GM03348 (cell line): Measurements from ENCODE around the gene OR51D1.

Experiments used
- DNase-seq: peaks from one replicate; pipeline ENCODE4 v3.0.0; 2012; ENCODE audit warnings: low spot score

The OR51D1 gene

DNA sequence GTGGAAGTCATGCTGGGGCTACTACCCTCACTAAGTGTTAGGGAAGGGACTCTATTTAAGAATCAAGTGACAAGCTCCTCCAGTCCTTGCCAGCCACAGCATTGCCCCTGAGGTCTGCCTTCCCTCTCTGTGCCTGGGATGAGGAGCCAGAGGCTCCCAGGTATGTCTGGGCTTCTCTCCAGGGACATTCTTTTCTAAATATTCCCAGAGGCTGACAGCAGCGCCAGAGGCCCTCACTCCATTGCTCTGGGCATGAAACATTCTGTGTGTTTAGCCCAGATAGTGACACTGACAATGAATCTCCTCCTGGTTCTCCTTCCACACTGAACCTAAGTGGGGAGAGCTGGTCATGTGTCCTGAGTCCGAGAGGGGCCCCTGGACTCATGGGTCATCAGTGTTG, 8.7 kb downstream of the OR51D1 start:
- no peak for DNase-seq

DNA sequence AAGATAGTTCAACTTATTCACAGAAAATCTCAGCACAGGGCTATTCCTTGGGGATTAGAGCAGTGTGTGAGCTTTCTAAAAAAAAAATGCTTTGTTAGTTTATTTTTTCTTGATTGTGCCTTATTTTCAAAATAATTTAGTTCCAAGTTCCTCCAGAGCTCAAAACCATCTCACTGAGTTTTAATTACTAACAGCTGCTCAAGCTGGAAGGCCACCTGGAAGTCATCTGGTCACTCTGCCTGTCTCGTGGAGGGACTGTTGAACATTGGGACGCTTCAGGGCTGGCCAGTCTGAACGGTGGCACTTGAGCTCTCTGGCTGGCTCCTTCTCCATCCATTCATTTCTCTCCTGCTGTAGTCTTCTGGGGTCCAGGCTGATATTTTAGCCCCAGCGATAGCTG, 10.5 kb downstream of the OR51D1 start:
- DNase-seq = no peak

DNA sequence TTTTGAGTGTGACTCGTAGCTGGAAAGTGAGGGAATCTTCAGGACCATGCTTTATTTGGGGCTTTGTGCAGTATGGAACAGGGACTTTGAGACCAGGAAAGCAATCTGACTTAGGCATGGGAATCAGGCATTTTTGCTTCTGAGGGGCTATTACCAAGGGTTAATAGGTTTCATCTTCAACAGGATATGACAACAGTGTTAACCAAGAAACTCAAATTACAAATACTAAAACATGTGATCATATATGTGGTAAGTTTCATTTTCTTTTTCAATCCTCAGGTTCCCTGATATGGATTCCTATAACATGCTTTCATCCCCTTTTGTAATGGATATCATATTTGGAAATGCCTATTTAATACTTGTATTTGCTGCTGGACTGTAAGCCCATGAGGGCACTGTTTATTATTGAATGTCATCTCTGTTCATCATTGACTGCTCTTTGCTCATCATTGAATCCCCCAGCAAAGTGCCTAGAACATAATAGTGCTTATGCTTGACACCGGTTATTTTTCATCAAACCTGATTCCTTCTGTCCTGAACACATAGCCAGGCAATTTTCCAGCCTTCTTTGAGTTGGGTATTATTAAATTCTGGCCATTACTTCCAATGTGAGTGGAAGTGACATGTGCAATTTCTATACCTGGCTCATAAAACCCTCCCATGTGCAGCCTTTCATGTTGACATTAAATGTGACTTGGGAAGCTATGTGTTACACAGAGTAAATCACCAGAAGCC, 17.5 kb downstream of the OR51D1 start:
- DNase-seq = no peak

DNA sequence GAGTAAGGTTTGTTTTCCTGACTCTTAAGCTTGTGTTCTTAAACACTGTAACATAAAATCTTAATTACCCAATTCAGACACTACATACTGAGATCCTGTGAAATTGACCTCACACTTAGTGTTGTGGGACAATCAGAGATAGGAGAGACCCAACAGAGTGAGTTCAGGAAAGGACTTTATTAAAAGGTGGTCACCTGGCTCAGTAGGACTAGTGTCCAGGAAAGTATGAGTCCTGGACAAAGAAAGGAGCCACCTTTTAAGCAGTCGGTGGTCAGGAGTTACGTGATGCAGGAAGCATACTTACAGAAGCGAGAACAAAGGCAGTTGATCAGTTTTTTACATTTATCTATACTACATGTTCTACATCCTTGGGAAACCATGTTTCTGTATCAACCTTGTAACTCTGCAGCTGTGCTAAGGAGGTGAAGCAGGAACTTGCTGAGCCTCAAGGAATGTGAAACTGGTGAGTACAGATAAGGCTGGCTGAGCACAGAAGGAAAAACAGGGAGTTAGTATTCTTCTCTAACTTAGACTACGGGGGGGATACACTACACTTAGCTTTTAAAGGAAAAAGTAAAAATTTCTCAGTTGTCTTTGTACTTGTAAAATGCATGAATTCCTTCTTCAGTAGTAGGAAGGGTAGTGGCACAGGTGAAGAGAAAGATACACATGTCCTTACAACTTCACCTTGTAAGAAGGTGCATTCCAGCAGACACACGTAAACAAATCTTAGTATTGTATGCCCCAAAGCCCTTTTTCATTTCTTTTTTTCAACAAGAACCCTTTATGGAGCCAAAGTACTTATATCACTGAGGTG, 21.6 kb downstream of the OR51D1 start:
- no peak for DNase-seq

DNA sequence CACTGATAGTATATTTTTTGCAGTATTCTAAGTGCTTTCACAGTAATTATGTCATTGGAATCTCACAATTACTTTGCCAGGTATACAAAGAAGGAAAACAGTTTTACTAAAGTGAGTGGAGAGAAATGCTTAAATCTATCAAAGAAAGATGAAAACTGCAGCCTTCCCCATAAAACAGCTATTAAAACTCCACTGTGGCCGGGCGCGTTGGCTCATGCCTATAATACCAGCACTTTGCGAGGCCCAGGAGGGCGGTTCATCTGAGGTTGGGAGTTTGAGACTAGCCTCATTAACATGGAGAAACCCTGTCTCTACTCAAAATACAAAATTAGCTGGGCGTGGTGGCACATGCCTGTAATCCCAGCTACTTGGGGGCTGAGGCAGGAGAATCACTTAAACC, 25.6 kb downstream of the OR51D1 start:
- DNase-seq = no peak

DNA sequence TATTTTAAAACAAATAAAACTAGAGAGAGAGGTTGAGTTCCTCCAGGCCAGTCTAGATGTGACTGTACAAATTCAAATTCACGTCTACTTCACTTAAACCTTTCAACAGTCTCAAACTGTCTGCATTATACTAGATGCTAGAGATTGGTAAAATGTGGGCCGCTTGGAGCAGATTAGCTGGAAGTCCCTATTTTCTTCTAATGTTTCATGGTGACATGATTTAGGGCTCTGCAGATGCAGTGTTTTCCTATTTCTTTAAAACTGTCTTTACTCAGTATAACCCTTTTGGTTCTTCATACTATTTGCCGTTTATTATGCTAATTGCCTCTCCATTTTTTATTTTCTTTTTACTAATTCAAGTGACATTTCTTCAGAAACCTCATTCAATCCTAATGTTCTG, 26.9 kb downstream of the OR51D1 start:
- DNase-seq = no peak

DNA sequence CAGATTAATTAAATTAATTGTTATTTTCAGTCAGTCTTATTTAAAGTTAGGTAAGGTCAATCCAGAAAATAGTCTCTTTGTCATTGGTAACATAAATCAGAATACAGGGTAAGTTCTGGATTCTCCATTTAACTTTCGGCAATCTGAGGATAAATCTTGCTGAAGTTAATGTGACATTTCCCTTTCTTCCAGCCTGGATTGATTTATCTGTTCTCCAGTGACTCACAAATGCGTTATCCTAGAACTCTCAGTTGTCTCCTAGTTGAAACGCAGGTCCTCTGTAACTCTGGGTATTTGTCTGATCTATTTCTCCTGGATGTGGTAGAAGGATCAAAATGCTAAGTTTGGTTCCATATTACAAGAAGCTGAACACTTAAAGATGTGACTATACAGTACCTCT, 27.5 kb downstream of the OR51D1 start:
- no peak for DNase-seq

DNA sequence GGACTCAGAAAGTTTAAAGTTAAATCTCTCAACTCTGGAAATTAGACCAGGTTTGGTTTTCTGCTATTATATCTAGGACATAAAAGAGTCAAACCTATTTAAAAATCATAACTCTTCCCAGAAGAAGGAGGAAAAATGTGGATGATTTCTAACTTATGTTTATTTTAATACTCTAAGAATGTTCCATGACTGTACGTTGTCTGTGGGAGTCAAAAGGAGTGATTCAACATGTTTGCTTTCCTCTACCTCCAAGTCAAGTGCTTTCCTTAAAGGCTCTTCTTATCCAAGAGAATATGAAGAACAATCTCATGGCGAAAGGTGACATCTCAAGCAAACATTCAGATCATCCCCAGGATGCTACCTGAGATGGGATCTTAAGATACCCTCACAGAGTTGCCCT, 28.1 kb downstream of the OR51D1 start:
- DNase-seq = no peak

DNA sequence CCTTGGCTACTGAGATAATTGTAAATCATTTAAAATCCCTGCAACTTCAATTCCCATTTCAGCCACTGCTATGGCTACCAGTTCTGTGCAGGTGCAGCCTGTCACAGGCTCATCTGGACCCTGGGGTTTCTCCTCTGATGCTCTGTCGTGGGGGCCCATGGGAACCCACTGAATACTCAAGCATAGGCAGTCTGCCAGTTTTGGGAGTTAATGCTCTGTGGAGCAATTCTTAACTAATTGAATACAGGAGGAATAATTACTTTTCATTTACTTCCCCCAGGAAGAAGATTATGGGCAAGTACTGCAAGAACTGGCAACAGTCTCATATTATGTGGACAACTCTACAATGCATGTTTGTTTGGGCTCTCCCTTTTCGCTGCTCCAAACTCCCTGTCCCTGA, 34.5 kb downstream of the OR51D1 start:
- DNase-seq = no peak

DNA sequence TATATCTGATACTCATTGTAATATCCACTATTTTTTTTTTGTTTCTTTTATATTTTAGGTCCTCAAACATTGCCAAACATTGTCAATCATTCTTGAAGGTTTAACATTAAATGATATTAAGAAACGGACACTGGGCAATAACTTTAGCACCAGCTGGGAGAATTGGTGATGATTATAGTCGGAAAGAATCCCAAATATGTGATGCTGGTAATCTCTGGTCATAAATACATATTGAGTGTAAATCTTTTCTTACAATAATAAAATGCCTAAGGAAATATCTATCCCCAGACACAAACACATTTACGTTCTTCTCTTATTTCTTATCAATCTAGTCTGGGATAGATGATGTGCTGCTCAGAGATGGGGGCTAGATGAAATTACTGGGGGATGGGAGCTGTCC, 35.2 kb downstream of the OR51D1 start:
- peak; percentile 13 for DNase-seq

DNA sequence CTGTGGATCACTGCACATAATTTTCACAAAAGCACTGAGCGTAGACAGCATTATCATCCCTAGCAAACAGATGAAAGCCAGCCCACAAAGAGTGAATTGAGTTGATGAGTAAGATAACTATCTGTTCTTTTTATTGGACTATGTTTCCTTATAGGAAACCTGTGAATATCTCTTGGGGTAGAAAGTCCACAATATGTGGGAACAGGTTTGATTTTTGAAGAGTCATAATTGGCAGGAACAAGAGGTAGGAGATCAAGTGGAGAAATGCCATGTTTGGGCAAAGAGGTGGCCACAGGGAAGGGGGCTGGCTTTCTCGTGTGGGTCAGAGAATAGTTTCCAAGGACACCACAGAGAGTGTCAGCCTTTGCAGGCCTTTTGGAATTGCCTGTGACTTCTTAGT, 36.5 kb downstream of the OR51D1 start:
- DNase-seq = no peak

DNA sequence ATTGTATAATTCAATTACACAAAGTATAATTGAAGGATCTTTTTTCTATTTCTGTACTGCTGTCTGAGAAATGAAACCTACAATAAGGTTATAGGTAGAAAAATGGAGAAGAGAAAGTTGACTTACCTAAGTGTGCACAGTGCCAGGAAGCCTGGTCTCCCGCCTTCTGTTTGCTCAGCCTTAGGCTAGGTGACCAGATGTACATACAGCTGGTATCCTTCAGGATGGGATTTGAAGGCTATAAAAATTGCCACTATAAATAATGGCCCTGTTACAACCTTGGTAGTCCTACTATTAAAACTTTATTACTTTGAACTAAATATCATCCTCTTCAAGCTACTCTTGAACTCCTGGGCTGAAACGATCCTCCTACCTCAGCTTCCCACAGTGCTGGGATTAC, 40.7 kb downstream of the OR51D1 start:
- no peak for DNase-seq

DNA sequence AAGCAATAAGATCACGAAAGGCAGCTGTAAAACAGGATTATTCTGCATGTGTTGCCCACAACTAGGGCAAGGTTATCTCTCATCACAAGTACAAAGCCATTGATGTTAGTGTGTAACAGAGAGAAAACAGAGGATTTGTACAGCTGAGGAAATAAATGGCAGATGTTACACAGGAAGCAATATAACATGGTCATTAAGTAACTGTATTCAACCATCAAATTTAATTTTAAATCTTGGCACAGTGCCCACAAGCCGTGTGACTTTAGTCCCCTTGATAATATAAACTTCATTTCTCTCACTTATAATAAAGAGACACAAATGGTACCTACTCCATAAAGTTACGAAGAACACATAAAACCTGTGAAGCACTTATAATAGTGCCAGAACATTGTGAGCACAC, 43.1 kb downstream of the OR51D1 start:
- no peak for DNase-seq

DNA sequence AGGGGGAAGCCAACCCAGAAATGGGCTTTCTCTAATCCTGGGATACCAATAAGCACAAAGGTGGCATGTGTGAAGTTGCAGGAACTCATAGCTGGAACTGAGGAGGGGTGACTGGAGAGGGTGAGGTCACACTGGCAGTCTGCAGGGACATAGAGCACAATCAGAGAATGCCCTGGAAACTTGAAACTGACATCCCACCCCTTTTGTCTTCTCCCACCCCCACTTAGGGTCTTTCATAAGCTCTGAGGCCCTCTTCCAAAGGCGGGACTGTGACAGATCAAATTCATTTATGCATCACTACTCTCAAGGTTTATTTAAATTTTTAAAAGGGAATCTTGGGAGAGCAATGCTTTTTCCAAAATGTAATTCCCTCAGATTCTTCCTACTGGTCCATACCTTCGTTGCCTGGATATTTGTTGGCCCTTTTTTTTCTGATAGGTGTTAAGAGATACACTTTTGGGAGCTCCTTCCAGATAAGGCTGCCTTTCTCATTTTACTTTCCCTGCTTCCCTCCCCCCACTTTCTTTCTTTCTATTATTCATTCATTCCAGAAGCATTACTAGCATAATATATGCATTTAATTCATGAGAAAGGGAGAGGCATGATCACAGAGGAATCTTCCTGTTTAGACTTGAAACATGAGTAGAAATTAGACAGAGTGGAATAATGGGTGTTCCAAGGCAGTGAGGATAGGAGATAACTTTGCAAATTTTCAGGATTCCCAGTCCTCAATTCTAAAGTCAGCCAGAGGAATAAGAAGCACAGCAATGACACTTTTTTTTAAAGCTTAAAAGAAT, 45.5 kb downstream of the OR51D1 start:
- no peak for DNase-seq

DNA sequence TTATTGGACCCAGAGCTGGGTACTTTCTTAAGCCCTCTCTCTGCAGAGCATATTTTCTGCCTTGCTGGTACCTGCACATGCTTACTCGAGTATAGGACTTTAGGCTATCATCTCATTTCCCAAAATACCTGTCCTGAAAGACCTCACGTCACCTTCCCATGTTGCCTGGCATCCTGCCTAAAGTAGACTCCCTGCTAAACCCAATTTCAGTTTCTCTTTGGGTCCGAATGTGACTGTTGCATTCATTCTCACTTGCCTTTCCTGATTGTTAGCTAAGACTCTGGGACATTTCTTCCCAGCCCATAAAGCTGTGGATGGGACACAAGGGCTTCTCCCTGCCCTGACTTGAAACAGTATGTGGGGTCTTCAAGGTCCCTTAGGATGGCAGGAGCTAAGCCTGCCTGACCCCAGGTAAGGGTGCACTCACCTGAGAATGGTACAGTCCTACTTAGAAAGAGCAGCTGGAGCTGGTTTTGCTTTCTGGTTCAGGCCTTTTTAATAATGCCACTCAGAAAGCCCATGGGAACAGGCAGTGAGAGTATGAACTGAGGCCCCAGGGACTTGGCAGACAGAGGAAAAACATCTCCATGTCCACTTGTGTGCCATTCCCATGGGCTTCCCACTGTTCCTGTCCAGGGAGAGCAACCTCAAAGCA, 47.5 kb downstream of the OR51D1 start:
- no peak for DNase-seq
